Measurements from ENCODE around the gene FGF12.

FGF12 gene

DNA sequence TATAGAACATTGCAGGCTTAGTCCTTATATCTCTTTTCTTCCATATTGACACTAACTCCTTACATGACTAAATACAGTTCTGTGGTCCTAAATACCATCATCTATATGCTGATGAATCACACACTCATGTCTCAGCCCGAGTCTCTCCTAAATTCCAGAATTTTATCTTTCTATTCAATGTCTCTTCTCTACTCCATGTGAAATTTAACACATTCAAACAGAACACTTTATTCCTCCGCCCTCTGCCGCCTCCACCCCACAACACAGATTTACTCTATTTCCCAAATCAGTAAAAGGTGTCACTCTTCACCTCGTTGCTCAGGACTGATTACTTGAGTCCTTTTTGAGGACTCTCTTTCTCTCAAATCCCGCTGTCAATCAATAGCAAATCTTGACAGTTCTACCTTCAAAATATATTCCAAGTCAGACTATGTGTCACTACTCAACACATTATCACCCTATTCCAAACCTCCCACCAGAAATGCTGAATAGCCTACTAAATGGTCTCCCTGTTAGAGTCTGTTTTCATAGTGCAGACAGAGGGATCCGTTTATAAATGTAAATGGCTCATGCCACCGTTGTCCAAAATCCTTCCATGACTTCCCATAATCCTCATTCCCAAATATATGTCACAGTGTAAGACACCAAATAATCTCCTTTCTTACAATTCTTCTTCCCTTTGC, 230.3 kb downstream of the FGF12 start:
- no peak for DNase-seq (ENCODE audit: low spot score)

DNA sequence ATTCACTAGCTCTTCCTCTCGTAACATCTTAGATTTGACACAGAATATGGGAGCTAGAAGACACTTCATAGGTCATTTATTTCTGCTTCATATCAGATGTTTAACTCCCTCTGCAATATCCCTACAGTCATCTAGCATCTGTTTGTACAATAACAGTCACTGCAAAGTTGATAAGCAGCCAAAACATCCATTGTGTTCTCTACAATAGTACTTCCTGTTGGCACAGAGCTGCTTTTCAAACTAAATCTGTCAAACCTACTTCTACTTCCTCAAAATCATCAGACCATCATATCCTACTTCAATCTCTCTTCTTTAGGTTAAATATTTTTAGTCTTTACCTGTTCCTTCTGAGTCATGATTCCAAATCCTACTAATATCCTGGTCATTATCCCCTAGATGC, 233.2 kb downstream of the FGF12 start:
- peak; percentile 22 for DNase-seq (ENCODE audit: low spot score)

DNA sequence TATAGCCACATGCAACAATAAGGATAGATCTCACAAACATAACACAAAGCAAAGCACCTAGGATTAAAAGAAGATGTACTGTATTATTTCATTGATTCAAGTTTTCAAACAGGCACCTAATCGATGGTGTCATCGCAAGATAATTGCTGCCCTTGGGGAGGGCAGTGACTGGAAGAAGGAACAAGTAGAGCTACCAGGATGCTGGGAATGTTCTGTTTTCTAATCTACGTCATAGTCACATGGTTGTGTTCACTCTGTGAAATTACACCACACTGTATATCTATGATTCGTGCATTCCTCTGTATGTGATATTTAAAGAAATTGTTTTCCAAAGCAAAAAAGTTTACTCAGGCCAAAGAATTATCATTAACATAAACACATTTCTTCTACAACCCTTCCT, 236.6 kb downstream of the FGF12 start:
- no peak for DNase-seq (ENCODE audit: low spot score)

DNA sequence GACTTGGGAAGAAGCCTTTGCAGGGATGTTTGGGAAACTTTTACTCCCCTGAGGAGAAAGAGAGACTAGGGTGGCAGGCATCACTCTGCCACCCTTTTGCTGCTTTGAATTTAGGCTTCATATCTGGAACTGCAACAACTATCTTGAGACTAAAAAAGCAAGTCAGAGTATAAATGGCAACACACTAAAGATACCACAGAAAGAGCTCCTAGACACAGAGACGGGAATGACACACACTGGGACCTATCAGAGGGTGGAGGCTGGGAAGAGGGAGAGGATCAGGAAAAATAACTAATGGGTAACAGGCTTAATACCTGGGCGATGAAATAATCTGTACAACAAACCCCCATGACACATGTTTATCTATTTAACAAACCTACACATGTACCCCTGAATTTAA, 237.8 kb downstream of the FGF12 start:
- DNase-seq (ENCODE audit: low spot score), result no peak

DNA sequence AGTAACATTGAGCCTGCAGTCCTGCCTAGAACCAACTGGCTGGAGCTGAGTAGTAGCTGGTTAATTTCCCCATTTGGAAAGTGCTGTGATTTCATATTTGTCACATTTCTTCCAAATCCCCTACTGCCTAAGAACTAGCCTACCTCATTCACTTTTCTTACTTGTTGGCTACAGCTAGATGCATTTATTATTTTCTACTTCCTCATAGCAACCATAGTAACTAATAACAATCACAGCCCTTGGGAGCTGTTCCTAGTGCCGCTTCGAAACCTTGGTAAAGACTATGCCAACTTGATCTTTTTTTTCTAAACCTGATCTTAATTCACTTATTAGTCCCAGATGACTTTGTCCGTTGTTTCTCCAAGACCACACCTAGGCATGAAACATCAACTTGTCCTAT, 240.3 kb downstream of the FGF12 start:
- DNase-seq (ENCODE audit: low spot score), result no peak

DNA sequence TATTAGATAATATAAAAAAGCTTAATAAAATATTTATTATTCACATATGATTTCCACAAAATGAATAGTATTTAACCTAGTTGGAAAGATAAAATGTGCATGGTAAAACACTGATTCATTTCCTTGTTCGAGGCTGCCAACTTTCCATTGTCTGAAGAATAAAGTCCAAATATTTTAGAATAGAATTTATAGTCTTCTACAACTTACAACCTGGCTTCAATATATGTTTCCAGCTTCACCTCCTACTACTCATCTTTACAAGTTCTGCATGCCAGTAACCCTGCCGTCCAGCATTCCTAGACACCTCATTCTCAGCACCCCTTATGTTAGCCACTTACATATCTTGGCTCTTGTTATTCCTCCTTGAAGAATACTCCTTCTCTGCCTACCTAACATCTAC, 244.5 kb downstream of the FGF12 start:
- DNase-seq (ENCODE audit: low spot score), result no peak

DNA sequence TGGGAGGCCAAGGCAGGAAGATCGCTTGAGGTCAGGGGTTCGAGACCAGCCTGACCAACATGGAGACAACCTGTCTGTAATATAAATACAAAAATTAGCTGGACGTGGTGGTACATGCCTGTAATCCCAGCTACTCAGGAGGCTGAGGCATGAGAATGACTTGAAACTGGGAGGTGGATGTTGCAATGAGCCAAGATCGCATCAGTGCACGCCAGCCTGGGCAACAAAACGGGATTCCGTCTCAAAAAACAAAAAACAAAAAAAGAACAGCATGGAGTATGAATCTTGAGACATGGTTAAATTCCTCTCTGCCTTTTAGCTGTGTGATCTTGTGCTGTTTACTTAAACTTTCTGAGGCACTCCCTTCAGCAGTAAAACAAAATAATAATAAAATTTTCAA, 244.9 kb downstream of the FGF12 start:
- DNase-seq (ENCODE audit: low spot score), result no peak

DNA sequence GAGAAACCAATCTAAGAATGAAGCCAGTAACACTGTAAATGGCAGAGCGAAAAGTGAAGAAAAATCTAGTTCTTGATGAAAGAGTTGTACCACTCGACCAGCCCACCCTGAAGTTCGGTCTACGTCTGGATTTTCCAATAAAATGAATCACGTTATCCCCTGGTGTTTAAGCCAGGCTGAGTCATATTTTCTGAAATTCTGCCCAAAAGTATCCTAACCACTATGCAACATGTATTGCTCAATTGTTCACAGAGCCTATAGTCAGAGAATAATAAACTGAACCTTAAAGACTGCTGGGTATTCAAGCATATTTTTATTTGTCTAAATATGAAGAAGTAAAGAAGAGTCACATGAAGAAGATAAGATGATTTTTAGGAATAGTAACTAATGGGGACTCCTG, 245.7 kb downstream of the FGF12 start:
- DNase-seq (ENCODE audit: low spot score), result no peak

DNA sequence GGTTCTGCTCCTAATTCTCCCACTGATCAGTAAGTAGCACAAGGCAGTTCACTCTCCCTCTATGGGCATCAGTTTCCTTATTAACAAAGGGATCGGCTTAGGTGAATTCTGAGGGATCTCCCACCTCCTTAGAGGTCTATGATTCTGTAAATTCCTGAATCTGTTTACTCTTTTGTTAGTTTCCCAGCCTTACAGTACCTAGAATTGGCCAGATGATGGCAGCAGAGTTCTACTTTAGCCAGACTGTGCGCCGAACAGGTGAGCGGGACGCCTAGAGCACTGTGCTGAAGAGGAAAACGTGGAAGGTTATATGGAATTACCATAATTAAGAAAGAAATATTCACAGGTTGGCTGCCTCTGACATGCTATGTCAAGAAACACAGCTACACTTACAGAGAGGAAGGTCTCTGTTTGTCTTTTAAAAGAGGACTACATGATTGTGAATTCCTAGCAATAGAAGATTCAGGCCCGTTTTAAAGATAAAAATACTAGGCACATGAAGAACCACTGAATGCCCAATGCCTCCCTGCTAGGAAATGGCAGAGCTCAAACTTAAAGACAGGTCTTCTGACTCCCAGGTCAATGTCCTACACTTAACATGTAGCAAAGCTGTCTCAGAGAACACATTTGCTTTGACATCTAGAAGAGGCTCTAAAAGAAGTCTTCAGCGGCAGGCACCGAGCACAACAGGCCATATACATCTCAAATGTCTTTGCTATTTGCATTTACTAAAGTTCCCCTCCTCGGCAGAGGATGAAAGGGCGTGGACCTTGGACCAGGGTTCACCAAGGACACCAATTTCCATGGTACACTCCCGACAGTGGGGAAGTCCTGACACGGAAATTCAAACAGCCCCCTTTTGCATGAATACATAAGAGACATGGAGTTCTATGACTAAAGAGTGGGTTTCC, 259.9 kb downstream of the FGF12 start:
- peak; percentile 63 for DNase-seq (ENCODE audit: low spot score)

DNA sequence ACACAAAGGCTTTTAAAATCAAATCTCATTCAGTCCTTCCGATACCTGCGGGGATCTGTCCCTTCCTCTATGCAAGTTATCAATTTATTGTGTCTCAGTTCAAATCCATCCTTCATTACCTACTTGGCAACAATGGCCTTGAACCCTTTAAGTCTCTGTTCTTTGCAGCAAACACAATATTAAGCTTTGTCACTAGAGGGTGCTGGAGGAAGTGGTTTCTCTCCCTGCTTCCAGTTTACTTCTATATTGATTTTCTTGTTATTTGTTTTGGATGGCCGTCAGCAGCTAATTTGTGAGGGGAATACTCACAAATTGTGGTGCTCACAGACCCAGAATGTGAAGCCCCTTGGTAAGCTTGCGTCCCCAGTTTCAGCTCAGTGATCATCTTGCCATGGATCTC, 278.3 kb downstream of the FGF12 start:
- DNase-seq (ENCODE audit: low spot score), result no peak

DNA sequence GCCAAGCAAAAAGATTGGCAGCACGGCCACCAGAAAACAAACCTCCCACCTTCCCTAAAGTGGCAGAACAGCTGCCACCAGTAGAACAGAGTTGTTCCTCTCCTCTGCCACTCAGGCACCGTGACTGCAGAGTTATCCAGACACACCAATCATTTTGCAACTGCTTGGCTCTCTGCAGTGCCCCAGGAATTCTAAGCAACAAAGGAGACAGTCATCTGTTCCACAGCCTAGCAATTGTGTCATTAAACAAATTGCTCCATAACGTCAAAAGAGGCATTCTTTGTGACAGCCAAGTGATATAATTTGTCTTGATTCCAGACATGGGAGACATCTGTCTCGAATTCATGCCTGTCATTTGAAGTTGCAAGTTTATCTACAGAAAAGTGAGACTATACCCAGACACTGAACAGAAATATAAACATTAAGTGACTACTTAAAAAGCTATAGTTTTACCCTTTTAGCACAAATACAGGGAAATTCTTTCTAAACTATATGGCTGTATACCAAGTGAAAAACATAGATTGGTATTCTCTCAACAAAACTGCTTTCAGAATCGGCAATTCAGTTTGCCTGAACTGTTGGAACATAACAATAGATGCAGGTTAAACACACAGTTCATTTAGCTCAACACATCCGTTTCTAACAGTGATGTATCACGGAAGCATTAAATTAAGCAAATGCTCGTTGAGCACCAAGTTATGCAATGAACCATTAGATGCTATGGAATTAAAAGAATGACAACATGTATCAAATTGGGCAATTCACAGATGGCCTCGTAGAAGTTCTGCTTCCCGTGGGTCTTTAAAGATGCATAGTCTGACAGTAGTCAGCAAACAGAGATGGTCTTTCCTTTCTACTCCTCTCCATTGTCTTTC, 281.3 kb downstream of the FGF12 start:
- peak; percentile 83 for DNase-seq (ENCODE audit: low spot score)

DNA sequence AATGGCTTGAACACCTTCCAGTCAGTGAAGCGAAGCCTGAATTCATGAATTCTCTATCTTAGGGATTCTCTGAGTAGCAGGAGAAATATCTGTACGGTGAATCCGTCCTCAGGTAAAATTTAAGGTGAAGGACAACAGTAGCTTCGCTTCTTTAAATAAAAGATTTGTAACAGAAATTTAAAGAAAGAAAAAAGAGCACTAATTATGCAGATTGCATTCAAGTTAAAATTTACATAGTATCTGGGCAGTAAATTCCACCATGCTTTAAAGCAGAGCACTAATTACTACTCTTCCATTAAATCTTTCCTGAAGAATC, 282.6 kb downstream of the FGF12 start:
- DNase-seq (ENCODE audit: low spot score), result no peak

DNA sequence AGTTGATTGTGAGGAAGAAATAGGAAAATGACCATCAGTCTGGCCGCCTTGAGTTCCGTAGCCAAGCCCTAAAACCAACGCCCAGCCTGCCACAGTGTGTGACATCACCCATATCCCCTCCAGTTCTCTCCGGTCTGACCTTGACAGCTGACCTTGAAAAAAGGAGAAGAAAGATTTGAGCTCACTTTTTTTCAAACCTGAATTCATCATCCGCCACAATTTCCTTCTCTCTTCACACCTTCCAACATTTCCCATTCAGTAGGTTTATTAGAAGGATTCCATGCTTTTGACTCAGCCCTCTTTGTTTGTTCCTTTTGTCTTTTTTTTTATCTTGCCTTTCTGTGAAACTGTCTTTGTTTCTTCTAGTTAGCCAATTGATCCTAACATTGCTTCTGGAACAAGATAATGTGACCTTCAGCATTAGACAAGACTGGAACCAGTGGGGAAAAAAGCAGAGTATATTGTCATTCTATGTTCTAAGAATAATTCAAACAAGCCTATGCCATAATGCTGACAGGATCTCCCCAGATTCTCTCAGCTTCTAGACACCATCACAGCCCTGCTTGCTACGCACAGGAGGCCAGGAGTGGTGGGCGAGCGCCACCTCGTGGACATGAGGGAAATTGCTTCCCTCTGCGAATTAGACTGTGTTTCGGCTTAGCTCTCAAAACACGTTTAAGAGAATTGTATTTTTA, 283.1 kb downstream of the FGF12 start:
- DNase-seq (ENCODE audit: low spot score), result peak; percentile 84

DNA sequence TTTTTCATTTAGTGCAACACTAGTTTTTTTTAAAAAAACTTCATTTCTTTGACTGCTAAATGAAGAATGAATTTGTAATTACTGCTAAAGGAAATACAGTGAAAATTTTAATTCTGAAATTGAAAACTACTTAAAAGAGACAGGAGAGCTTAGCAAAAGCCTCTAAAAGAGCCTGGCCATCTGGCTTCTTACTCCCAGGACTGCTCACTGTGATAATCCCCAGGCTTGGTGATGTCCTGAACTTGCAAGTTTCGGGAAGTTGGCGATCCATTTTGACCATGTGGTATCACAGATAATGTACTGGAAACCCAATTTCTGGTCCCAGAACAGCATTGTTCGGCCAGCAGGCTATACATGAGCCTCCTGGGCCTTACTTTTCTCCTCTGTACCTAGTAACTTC, 292.1 kb downstream of the FGF12 start:
- no peak for DNase-seq (ENCODE audit: low spot score)

DNA sequence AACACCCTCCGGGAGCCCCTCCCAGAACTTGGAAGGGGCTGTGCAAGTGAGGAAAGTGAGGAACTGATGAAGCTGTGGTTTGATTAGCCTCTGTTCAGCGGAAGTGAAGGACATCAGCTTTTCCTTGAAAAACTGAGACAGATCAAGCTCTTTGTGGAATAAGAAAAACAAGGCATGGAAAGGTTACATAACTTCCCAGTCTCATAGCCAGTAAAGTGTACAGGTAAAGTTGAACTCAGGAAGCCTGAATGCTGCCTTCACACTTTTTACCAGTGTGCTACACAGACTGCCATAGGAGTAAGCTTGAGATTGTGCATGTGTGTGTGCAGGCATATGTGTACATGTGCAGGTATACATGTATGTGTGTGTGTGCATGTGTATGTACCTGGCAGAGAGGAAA, 293.2 kb downstream of the FGF12 start:
- no peak for DNase-seq (ENCODE audit: low spot score)

DNA sequence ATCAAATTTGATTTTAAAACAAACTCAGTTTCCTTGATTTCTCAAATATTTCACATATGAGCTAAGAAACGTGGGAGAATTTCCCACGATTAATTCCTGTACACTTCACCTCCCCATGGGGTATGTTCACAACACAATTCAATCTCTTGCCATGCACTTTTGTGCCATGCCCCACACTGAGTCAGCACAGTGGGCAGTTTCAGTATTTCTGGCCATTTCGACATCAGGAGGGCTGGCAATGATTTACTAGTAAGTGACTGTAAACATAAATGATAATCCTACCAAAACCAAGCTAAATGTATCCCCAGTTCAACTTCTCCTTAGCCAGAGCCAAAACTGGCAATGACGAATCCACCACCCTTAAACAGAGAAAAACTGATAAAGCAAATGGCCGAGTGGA, 293.6 kb downstream of the FGF12 start:
- no peak for DNase-seq (ENCODE audit: low spot score)

DNA sequence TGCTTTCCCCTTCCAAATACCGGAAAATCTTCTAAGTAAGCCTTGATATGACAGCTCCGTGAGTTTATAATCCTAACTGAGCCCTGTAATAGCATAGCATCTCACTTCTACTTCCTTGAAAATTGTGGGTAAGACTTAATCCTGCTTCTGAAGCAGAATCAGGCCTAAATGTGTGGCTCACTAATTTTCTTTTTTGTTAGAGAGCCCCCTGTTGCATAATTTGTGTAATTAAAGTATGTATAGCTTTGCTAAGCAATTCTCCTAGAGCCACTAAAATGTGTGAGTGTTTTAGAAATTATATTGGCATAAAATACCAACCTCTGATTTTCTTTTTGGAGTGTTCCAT, 304.4 kb downstream of the FGF12 start:
- no peak for DNase-seq (ENCODE audit: low spot score)

DNA sequence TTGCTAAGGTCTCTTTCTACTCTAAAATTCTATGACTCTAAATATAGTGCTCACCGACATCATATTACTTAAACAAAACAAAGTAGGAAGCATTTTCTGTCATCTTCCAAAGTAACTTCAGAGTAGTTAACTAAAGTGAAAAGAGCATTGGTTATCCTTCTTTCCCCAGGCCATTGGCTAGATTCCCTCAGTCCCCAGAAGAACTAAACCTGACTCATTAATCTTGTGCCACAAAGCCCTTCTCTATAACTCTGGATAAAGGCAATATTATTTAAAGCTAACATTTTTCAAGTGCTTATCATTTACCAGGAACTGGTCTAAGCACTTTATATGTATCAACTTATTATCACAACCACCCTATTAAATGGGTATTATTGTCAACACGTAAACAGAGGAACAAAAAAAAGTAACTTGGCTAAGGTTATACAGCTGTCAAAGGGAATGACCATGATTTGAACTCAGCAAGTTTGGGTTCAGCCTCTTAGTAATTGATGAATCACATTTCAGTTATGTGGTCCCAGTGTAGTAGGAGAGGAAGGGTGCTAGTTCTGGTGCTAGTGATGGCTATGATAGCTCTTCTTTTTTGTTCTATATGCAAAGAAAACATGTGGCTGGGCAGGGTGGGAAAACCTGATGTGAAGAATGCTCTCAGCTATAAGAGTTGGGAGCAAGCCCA, 304.9 kb downstream of the FGF12 start:
- no peak for DNase-seq (ENCODE audit: low spot score)

DNA sequence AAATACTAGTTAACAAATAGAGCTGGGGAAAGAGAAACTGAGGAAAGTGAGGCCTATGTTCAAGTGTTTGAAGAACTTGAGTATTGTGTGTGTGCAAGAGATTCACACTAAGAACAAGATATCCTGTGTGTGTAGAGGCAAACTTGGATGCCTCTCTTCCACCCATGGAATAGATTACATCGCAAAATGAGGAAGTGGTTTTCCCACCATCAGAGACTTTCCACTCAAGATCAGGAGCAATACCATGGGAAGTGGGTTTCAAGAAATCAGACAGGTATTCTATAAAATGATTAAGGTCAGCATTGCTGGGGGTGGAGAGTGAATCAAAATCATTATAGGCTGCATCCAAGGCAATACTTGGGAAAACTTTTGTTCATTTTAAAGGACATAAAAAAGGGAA, 308.0 kb downstream of the FGF12 start:
- no peak for DNase-seq (ENCODE audit: low spot score)

DNA sequence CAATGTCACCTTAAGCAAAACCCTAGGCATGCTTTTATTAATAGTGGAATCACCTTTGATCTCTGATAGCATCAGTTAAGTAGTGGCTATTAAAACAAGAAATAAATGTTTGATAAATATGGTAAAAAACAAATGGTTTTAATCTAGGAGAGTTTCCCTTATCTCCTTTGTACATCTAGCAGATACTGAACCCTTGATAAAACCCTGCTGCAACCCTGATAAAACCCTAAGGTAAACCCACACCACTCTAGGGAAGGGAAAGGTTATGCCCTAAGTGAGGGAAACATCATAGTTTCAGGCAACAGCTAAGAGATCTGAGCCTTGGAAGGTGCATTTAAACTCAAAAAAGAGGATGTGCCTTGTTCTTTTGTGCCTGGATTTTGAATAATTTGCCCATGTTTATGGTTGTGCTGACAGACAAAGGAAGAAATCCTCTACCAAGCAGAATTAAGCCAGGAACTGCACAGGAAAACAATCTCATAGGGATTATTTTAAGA, 309.7 kb downstream of the FGF12 start:
- DNase-seq (ENCODE audit: low spot score), result no peak

DNA sequence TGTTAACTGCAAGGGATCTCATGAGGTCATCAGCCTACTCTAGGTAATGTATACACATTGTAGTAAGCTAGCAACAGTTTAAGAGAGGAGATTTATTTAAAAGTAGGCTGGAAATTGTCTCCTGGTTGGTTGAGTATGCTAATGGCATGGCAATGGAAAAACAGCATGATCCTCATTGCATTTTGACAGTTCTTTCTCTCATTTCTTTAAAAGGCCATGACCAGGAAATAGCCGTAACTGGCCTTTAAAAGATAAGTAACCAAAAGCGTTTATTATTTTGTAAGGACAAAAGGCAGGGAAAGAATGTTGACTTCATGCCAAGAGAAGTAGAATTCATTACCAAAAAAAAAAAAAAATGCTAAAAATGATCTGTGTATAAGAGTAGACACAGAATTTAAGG, 310.3 kb downstream of the FGF12 start:
- DNase-seq (ENCODE audit: low spot score), result no peak

DNA sequence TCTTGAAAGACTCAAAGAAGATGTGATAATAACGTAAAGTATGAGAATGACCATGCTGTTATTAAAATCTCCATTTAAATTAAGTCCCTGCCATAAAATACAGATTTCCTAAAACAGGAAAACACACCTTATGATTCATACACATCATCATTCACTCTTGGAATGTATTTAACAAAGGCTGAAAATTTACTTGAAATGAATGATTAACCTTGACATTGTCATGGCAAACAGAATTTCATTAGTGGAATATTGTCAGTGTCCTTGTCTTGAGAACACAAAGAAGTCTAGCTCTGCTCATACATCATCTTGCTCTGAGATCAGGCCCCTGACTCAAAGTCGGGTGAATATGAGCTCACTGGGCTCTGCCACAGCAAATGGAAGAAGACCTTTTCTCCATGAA, 313.9 kb downstream of the FGF12 start:
- no peak for DNase-seq (ENCODE audit: low spot score)
